K562 (cell line): ENCODE data around the gene COX20. TPM values are rescaled to one million over a fixed set of nuclear protein-coding genes. Genes with fewer than 3 reads are reported as not detected.

Experiments
- CCNT2 ChIP-seq: IDR thresholded peaks from 2 replicates; pipeline ENCODE4 v1.6.1; 2011; ENCODE audit warnings: borderline replicate concordance, low read depth, mild to moderate bottlenecking, moderate library complexity, mixed read lengths, low read length; ENCODE audit not compliant: insufficient read length; ENCODE audit errors: extremely low read depth
- CREM ChIP-seq: IDR thresholded peaks from 2 replicates; pipeline ENCODE4 v1.6.1; 2014; ENCODE audit warnings: antibody characterized with exemption, low read depth
- E2F3 ChIP-seq: fragments of 250-450 bp; sonication (Bioruptor Pico); IDR thresholded peaks from 2 replicates; pipeline ENCODE4 v1.4.0; 2020; ENCODE audit warnings: mild to moderate bottlenecking
- ETS1 ChIP-seq: conservative IDR thresholded peaks from 2 replicates; pipeline ENCODE4 v1.6.1; 2011; ENCODE audit warnings: low read depth, mild to moderate bottlenecking, low read length; ENCODE audit not compliant: control insufficient read depth
- FOXA3 ChIP-seq, 2 experiments: fragments of 450-650 bp in 1 of 2; sonication (generic) in 1 of 2; formaldehyde crosslinking; IDR thresholded peaks in 1 of 2; conservative IDR thresholded peaks in 1 of 2; 2 replicates each; pipeline versions ENCODE4 v1.4.0 to v1.8.0; 2020 to 2022; ENCODE audit warnings: mild to moderate bottlenecking in 2 of 2, missing genetic modification reagents in 1 of 2
- HMG20B ChIP-seq: fragments of 250-450 bp; sonication (Bioruptor Pico); IDR thresholded peaks from 2 replicates; pipeline ENCODE4 v1.5.0; 2021; ENCODE audit warnings: mild to moderate bottlenecking
- KAT2B ChIP-seq: IDR thresholded peaks from one replicate; pipeline ENCODE4 v1.6.1; 2012; ENCODE audit warnings: low read depth, mild to moderate bottlenecking, control low read depth, inconsistent platforms, low read length, moderate library complexity
- KAT8 ChIP-seq: fragments of 450-650 bp; IDR thresholded peaks from 2 replicates; pipeline ENCODE4 v1.6.1; 2016; ENCODE audit warnings: low read depth, mild to moderate bottlenecking
- MAFF ChIP-seq: IDR thresholded peaks from 2 replicates; pipeline ENCODE4 v1.6.1; 2012; ENCODE audit warnings: low read length, improper control_type of control experiment
- MED1 ChIP-seq: sonication (generic); formaldehyde crosslinking; IDR thresholded peaks from 2 replicates; pipeline ENCODE4 v1.8.1; 2023; ENCODE audit warnings: missing genetic modification reagents, borderline replicate concordance
- MTF1 ChIP-seq: fragments of 250-450 bp; sonication (Bioruptor Pico); IDR thresholded peaks from 2 replicates; pipeline ENCODE4 v1.9.0; 2021; ENCODE audit warnings: moderate library complexity, mild to moderate bottlenecking, inconsistent platforms, borderline replicate concordance
- MYC ChIP-seq, 2 experiments: fragments of 250-450 bp in 1 of 2; sonication (Bioruptor Pico) in 1 of 2; IDR thresholded peaks; 2 replicates each; pipeline versions ENCODE4 v1.5.1 to v1.6.1; 2012 to 2021; ENCODE audit warnings: low read depth in 2 of 2, borderline replicate concordance in 1 of 2, improper control_type of control experiment in 1 of 2, low read length in 1 of 2, mild to moderate bottlenecking in 1 of 2, moderate library complexity in 1 of 2
- NCOA2 ChIP-seq, 2 experiments: fragments of 450-650 bp; IDR thresholded peaks; 2 replicates each; pipeline ENCODE4 v1.6.1; 2018; ENCODE audit warnings: mild to moderate bottlenecking in 2 of 2, moderate library complexity in 1 of 2; ENCODE audit not compliant: partially characterized antibody in 2 of 2
- SP2 ChIP-seq: IDR thresholded peaks from 2 replicates; pipeline ENCODE4 v1.6.1; 2011; ENCODE audit warnings: mild to moderate bottlenecking, low read depth, low read length, moderate library complexity; ENCODE audit not compliant: poor library complexity, severe bottlenecking; ENCODE audit errors: extremely low read depth
- SRF ChIP-seq, 2 experiments: fragments of 250-450, 450-650 bp in 1 of 2; sonication (Bioruptor Pico) in 1 of 2; sonication (generic) in 1 of 2; formaldehyde crosslinking; IDR thresholded peaks; 2 replicates each; pipeline versions ENCODE4 v1.5.0 to v1.5.1; 2020 to 2022; ENCODE audit warnings: mild to moderate bottlenecking in 1 of 2, missing genetic modification reagents in 1 of 2
- STAG1 ChIP-seq: sonication (generic); formaldehyde crosslinking; IDR thresholded peaks from 2 replicates; pipeline ENCODE4 v1.5.0; 2020; ENCODE audit warnings: missing genetic modification reagents, borderline replicate concordance
- ZBTB7A ChIP-seq: IDR thresholded peaks from 2 replicates; pipeline ENCODE4 v1.6.1; 2011; ENCODE audit warnings: low read depth, mild to moderate bottlenecking, low read length, moderate library complexity, borderline replicate concordance; ENCODE audit not compliant: control insufficient read depth
- ZC3H11A ChIP-seq: IDR thresholded peaks from 2 replicates; pipeline ENCODE4 v1.6.1; 2012; ENCODE audit warnings: low read depth, low read length, improper control_type of control experiment
- ZNF133 ChIP-seq: fragments of 250-450 bp; sonication (Bioruptor Pico); IDR thresholded peaks from 2 replicates; pipeline ENCODE4 v1.4.0; 2020; ENCODE audit warnings: mild to moderate bottlenecking
- ZNF23 ChIP-seq: fragments of 250-450 bp; sonication (Bioruptor Pico); IDR thresholded peaks from 2 replicates; pipeline ENCODE4 v1.4.0; 2020; ENCODE audit warnings: mild to moderate bottlenecking
- ZNF232 ChIP-seq: sonication (generic); formaldehyde crosslinking; IDR thresholded peaks from 2 replicates; pipeline ENCODE4 v1.8.0; 2022; ENCODE audit warnings: mild to moderate bottlenecking, missing genetic modification reagents
- ZNF311 ChIP-seq: fragments of 250-450 bp; sonication (Bioruptor Pico); IDR thresholded peaks from 2 replicates; pipeline ENCODE4 v1.4.0; 2020; ENCODE audit warnings: mild to moderate bottlenecking, moderate library complexity
- ZNF316 ChIP-seq: fragments of 450-650 bp; IDR thresholded peaks from 2 replicates; pipeline ENCODE4 v1.6.1; 2016
- ZNF551 ChIP-seq: fragments of 250-450 bp; sonication (Bioruptor Pico); IDR thresholded peaks from 2 replicates; pipeline ENCODE4 v1.5.0; 2021; ENCODE audit warnings: mild to moderate bottlenecking, moderate library complexity
- ZNF583 ChIP-seq: fragments of 250-450 bp; sonication (Bioruptor Pico); IDR thresholded peaks from 2 replicates; pipeline ENCODE4 v1.4.0; 2020
- polyA plus RNA-seq, 8 experiments: library from polyadenylated mRNA; depleted of rRNA in 4 of 8; stranded (reverse) in 5 of 8; unstranded in 3 of 8; fragments of >200 nt; fragmentation: Nextera tagmentation in 2 of 8; fragmentation: Illumina TruSeq in 1 of 8; extraction: Ambion mirVana in 2 of 8; extraction: Trizol in 1 of 8; gene quantifications; 2 replicates each; pipeline versions ENCODE4 v1.2.1 to v1.2.3, GENCODE V29; 2011 to 2014; ENCODE audit warnings: inconsistent platforms in 1 of 8, missing spikeins in 1 of 8
- total RNA-seq, 7 experiments: library from RNA; depleted of rRNA in 6 of 7; stranded (reverse); fragments of >200 nt in 6 of 7; fragmentation: Illumina TruSeq in 2 of 7; extraction: Trizol in 2 of 7; gene quantifications; 2 replicates each; pipeline versions ENCODE4 v1.2.1 to v1.2.3, GENCODE V29; 2011 to 2021; ENCODE audit warnings: low replicate concordance in 1 of 7
- TF ChIP-seq, protein P1 (sequence below): fragments of 250-450 bp; sonication (Bioruptor Pico); IDR thresholded peaks from 2 replicates; pipeline ENCODE4 v1.4.0; 2020; ENCODE audit warnings: mild to moderate bottlenecking, moderate library complexity

COX20 gene
- total and polyA plus RNA-seq, 9 of the 15 experiments (the other 6 are each of a cell fraction or from before 2014, with no cell fraction given) = 41.5 to 192 (median 84.3) TPM

DNA sequence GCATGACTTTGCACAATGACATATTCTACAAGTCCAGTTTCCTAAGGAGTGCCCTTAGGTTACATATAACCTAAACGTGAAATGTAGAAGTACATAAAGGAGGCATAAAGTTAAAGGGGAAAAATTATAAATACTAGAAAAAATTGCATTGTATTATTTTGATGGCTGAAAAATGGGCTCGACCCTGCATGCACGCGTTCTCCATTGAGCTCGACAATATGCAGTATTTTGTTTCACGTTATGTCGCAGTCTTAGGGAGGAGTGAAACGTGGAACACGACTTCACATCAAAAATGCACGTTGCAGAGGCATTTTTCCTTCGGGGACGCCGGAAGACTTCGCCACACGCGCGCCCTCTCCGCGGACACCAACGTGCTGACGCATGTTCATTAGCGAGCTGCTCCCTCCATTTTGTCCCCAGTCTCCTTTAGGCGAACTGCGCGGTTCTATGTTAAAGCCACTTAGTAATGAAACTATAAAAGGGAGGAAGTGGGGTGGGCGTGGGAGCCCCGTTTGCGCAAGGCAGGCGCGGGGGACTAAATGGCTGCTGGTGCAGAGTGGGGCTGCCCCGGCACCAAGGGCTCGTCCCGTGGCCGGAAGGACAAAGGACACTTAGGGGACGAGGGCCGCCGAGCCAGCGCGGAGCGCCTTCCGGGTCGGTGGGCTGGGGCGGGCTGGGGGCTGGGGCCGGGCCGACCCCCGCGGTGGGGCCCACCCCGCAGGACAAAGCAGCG is 749 bp upstream of the COX20 start (continued):
- peak; percentile 62; the same call in 1 of the 2 replicates for TF ChIP-seq E2F3
- TF ChIP-seq ZNF551 = peak; percentile 73; the same call in 1 of the 2 replicates
- peak; percentile 22; the same call in 1 of the 2 replicates for TF ChIP-seq ZC3H11A
- TF ChIP-seq KAT2B = no peak
- TF ChIP-seq ZNF316 = peak; percentile 92
- TF ChIP-seq CCNT2 = no peak
- TF ChIP-seq SP2 = no peak
- peak in 1 of 2 experiments; percentile 74; a peak in 1 of 4 replicates for TF ChIP-seq FOXA3 (CRISPR knock-in tag; conservative IDR thresholded peaks at IDR 0.05 in 1 of 2, IDR thresholded peaks at IDR 0.05 in 1 of 2)
- no peak for TF ChIP-seq NCOA2 (IDR thresholded peaks at IDR 0.05; ENCODE audit: partially characterized antibody in 2 of 2)
- TF ChIP-seq ZNF583 (CRISPR knock-in tag) = no peak
- no peak for TF ChIP-seq ETS1
- peak; percentile 57 for TF ChIP-seq MYC (IDR thresholded peaks at IDR 0.05; ENCODE audit: low read depth, low read length)
- peak; percentile 91 for TF ChIP-seq MYC (CRISPR knock-in tag; IDR thresholded peaks at IDR 0.05; ENCODE audit: borderline replicate concordance, low read depth)
- no peak for TF ChIP-seq MED1
- no peak for TF ChIP-seq ZNF23
- TF ChIP-seq HMG20B = peak; percentile 82; the same call in 1 of the 2 replicates
- TF ChIP-seq ZNF311 (CRISPR knock-in tag) = no peak
- TF ChIP-seq ZBTB7A = peak; percentile 100
- TF ChIP-seq ZNF133 = no peak
- no peak for TF ChIP-seq MTF1
- peak; percentile 90 for TF ChIP-seq MAFF
- TF ChIP-seq, protein P1, sequence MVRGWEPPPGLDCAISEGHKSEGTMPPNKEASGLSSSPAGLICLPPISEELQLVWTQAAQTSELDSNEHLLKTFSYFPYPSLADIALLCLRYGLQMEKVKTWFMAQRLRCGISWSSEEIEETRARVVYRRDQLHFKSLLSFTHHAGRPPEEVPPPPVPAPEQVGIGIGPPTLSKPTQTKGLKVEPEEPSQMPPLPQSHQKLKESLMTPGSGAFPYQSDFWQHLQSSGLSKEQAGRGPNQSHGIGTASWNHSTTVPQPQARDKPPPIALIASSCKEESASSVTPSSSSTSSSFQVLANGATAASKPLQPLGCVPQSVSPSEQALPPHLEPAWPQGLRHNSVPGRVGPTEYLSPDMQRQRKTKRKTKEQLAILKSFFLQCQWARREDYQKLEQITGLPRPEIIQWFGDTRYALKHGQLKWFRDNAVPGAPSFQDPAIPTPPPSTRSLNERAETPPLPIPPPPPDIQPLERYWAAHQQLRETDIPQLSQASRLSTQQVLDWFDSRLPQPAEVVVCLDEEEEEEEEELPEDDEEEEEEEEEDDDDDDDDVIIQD (CRISPR knock-in tag) = no peak
- peak; percentile 85 for TF ChIP-seq CREM
- no peak; a peak in 1 of 4 replicates for TF ChIP-seq SRF (CRISPR knock-in tag; IDR thresholded peaks at IDR 0.05)
- peak; percentile 78; the same call in 1 of the 2 replicates for TF ChIP-seq KAT8
- TF ChIP-seq STAG1 = no peak
- peak; percentile 81; the same call in 1 of the 2 replicates for TF ChIP-seq ZNF232 (CRISPR knock-in tag)
